ENCODE results near the gene SPPL3. TPM values are rescaled to one million over a fixed set of nuclear protein-coding genes. Genes with fewer than 3 reads are reported as not detected.

Gene SPPL3
- total RNA-seq, 2 donors from 2014 or later = 13.5 to 16.5 TPM

- intact Hi-C loops (cut with DNase I) = no loop called here
- no peaks in the 10 kb centered on the region for H3K9me3 ChIP-seq
- DNase-seq (no peak), ATAC-seq (no peak)
- no peaks in the 10 kb centered on the region for H3K27me3 ChIP-seq
- H3K4me3 ChIP-seq = no peak overlapping the region
- 63 to 64% methylated on average over 2 to 3 of the region's 3 CpGs for WGBS, 2 donors
- H3K4me1 ChIP-seq = no peaks in the 10 kb centered on the region
- no peak overlapping the region for H3K27ac ChIP-seq
- TF ChIP-seq POLR2A (IDR thresholded peaks at IDR 0.05) = no peak
- TF ChIP-seq CTCF (IDR thresholded peaks at IDR 0.05) = no peak
- H3K36me3 ChIP-seq (replicated peaks in 1 of 2; ENCODE audit: insufficient read depth in 1 of 2, low read depth in 2 of 2) = peaks cover 9 to 32% of the 10 kb centered on the region in 2 donors
Observed at GRCh38 chr12:120763250-120763649, 140.9 kb downstream of the SPPL3 start.

- no peak for DNase-seq
- no peak for TF ChIP-seq POLR2A (IDR thresholded peaks at IDR 0.05)
- no peak for TF ChIP-seq CTCF (IDR thresholded peaks at IDR 0.05)
- intact Hi-C loops (cut with DNase I) = no loop called here
- Histone ChIP-seq H3K27ac (no peak overlapping the region), H3K4me3 (no peak overlapping the region), H3K27me3 (no peaks in the 10 kb centered on the region), H3K36me3 (replicated peaks in 1 of 2; ENCODE audit: insufficient read depth in 1 of 2, low read depth in 2 of 2) (peaks cover 9 to 20% of the 10 kb centered on the region in 2 donors), H3K9me3 (no peaks in the 10 kb centered on the region), H3K4me1 (no peaks in the 10 kb centered on the region)
- 83 to 87% methylated on average over 6 of the region's 6 CpGs for WGBS, 2 donors
- ATAC-seq = no peak
Observed at GRCh38 chr12:120762086-120762485, 142.1 kb downstream of the SPPL3 start.

- no peak for TF ChIP-seq POLR2A (IDR thresholded peaks at IDR 0.05)
- no peak for TF ChIP-seq CTCF (IDR thresholded peaks at IDR 0.05)
- ATAC-seq (no peak), DNase-seq (no peak)
- Histone ChIP-seq H3K27me3 (no peaks in the 10 kb centered on the region), H3K27ac (no peak overlapping the region), H3K36me3 (replicated peaks in 1 of 2; ENCODE audit: insufficient read depth in 1 of 2, low read depth in 2 of 2) (peaks cover 8 to 15% of the 10 kb centered on the region in 2 donors), H3K4me3 (no peak overlapping the region), H3K4me1 (no peaks in the 10 kb centered on the region), H3K9me3 (no peaks in the 10 kb centered on the region)
- intact Hi-C loops (cut with DNase I) = no loop called here
- 75 to 82% methylated on average over 9 of the region's 9 CpGs for WGBS, 2 donors
Observed at GRCh38 chr12:120761519-120761934, 142.6 kb downstream of the SPPL3 start.

GRCh38 chr12:120760349-120761254 is 143.6 kb downstream of the SPPL3 start:
- H3K4me3 ChIP-seq = no peak overlapping the region

More at GRCh38 chr12:120760349-120761254, 143.6 kb downstream of the SPPL3 start:
- TF ChIP-seq CTCF (IDR thresholded peaks at IDR 0.05) (no peak), POLR2A (IDR thresholded peaks at IDR 0.05) (no peak)
- ATAC-seq (no peak), DNase-seq (no peak)
- H3K27me3 ChIP-seq = no peaks in the 10 kb centered on the region
- intact Hi-C loops (cut with DNase I) = no loop called here
- 85 to 88% methylated on average over 21 of the region's 21 CpGs for WGBS, 2 donors
- H3K36me3 ChIP-seq (replicated peaks in 1 of 2; ENCODE audit: insufficient read depth in 1 of 2, low read depth in 2 of 2) = peaks cover 0 to 9% of the 10 kb centered on the region in 2 donors
- no peaks in the 10 kb centered on the region for H3K4me1 ChIP-seq
- no peak overlapping the region for H3K27ac ChIP-seq
- H3K9me3 ChIP-seq = no peaks in the 10 kb centered on the region
